B cell (primary cell): Measurements from ENCODE around the gene MYH13.

Source experiments
- EZH2 ChIP-seq: IDR thresholded peaks from 2 replicates; pipeline ENCODE4 v1.6.1; 2012; ENCODE audit warnings: borderline replicate concordance, low read depth, mild to moderate bottlenecking, moderate library complexity, low read length; ENCODE audit not compliant: insufficient read depth, poor library complexity, severe bottlenecking
- TF ChIP-seq, protein P1 (sequence below): fragments of 200-600 bp; IDR thresholded peaks from one replicate; pipeline ENCODE4 v1.8.0; 2022; ENCODE audit warnings: antibody characterized with exemption, mild to moderate bottlenecking

DNA sequence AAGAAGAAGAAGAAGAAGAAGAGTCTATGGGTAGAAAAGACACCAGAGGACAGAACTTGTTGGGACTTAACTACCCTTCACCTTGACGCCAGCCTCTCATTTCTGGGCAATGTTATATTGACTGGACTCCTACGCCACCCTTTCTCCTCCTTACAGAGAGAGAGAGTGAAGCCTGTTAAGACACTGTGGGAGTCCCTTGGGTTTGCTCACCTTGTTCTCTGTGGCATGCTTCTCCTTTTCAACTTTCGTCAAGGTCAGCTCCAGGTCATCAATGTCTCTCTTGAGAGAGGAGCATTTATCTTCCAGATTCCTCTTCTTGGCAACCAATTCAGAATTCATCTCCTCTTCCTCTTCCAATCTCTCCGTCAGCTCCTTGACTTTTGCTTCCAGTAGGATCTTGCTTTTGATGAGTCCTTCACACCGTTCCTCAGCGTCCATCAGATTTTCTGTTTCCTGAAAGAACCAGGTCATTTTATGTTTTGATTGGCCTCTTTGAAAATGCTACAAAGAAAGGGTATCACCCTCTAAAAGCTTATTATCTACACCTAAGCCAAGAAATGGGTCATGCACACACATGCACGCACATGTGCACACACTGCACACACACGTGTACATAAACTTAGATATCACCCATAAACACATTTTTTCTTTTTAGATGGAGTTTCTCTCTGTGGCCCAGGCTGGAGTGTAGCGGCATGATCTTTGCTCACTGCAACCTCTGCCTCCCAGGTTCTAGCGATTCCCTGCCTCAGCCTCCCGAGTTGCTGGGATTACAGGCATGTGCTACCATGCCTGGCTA is 48.8 kb downstream of the MYH13 start:
- TF ChIP-seq, protein P1, sequence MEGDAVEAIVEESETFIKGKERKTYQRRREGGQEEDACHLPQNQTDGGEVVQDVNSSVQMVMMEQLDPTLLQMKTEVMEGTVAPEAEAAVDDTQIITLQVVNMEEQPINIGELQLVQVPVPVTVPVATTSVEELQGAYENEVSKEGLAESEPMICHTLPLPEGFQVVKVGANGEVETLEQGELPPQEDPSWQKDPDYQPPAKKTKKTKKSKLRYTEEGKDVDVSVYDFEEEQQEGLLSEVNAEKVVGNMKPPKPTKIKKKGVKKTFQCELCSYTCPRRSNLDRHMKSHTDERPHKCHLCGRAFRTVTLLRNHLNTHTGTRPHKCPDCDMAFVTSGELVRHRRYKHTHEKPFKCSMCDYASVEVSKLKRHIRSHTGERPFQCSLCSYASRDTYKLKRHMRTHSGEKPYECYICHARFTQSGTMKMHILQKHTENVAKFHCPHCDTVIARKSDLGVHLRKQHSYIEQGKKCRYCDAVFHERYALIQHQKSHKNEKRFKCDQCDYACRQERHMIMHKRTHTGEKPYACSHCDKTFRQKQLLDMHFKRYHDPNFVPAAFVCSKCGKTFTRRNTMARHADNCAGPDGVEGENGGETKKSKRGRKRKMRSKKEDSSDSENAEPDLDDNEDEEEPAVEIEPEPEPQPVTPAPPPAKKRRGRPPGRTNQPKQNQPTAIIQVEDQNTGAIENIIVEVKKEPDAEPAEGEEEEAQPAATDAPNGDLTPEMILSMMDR: no peak
- no peak for TF ChIP-seq EZH2
